IPS-NIHi11 (cell line): ENCODE data around the gene SCRN2.

ENCODE experiments used
- DNase-seq: peaks from one replicate; pipeline ENCODE4 v3.0.0; 2012; ENCODE audit warnings: mixed read lengths, low spot score

Gene SCRN2

DNA sequence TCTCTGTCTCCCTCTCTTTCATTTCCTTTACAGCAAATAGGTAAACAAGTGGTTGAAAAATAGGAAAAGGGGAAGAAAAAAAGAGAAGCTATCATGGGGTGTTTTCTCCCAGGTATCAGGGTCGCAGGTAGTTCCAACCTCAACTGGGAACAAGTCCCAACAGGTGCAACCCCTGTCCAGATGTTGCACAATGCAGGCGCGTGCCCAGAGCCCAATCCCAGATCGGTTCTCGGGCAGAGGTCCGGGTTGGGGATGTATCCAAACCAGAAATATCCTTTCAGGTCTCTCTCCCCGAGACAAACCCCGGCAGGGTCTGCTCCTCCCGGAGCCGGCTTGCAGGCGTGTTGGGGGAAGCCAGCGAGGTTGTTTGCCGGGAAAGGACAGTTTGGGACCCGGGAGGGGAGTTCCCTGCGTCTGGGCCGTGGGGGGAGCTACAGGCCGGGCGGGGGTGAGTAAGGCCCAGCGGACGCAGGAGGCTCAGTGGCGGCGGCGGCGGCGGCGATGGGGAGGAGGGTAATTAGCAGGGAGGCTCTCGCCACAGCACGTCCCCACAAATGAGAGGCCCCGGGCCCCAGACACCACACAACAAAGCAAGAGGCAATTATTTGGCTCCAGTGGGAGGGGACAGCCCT is 31.1 kb upstream of the SCRN2 start:
- peak; percentile 53 for DNase-seq

- DNase-seq: no peak
Measured at GRCh38 chr17:47871048-47871447, 30.0 kb upstream of the SCRN2 start.

DNA sequence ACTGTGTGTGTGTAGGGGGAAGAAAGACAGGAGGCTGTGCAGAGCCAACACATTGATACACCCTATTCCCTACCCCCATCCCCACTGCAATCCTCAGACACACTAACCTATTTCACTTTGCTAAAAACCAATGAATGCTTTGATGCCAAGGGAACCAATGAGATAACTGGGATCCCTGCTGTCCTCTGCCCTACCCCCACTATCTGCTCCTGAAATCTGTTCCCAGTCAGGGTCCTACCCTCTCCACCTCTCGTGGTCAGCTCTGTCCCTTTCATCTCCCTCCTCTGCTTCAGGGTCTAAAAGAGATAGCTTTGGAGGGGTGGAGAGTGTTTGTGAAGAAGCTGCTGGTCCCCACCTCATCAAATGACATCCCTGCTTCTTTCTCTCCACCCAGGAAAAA is 29.0 kb upstream of the SCRN2 start:
- no peak for DNase-seq

DNA sequence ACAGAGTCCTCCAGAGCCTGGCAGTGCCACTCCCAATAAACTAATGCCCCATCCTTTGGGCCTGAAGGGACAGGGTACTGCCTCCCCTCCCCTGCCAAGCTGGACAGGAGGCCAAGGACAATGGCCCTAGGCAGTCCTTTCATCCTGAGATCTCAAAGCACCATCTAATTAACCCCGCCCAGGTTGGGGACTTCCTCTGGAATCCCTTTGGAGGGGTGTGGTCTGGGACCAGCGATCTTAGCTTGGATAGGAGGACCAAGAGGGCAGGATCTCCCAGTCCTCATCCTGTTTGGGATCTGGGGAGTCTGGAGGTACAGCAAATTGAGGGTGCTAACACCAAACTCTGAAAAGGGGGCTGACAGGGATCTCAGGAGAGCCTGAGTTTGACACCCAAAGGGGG is 28.0 kb upstream of the SCRN2 start:
- no peak for DNase-seq

DNA sequence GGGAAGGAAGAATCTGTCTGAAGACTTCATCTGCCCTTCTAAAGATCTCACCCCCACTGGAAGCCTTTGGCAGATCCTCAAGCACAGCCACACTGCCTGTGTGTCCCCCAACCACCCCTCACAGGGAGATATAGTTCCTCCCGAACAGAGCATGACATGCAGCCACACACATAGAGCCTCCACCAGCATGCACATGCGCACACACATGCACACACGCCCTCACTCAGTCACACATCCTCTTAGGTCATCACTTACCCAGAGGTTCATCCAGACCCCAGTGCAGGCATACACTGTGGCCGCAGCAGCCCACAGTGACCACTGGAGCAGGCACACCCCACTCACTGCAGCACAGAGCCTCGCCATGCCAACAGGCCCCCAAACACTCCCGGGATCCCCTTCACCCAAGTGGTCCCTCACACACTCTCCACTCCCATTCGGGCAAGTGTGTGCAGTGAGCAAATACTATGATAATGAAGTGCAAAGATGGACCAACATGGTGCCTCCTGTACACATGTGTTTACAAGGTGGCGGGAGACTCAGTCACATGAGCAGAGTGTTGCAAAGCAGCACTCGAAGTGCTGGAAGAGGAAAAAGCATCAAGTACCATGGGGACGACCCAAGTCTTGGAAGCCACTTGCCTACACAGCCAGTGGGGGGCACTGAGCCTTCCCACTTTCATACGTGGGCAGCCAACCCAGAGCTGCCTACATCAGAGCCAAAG is 26.9 kb upstream of the SCRN2 start:
- DNase-seq: no peak

- DNase-seq: no peak
Measured at GRCh38 chr17:47866941-47867340, 25.9 kb upstream of the SCRN2 start.

DNA sequence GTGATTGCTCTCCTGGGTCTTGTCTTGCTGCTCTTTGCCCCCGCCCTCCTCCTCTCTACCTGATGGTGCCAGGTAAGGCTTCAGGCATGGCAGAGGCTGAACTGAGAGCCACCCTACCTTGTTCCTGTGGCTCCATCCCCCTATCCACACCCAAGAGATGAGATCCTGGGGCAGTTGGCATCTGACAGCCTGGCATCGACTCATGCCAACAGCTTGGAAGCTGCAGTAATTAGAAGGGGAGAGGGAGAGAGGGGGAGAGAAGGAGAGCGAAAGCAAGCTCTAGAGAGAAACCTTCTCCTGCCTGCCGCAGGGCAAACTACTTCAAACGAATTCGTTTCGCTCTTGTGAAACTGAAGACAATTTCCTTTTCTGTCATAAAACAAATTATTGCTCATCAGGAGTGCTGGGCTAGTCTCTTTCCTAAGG is 23.7 kb upstream of the SCRN2 start:
- no peak for DNase-seq

DNA sequence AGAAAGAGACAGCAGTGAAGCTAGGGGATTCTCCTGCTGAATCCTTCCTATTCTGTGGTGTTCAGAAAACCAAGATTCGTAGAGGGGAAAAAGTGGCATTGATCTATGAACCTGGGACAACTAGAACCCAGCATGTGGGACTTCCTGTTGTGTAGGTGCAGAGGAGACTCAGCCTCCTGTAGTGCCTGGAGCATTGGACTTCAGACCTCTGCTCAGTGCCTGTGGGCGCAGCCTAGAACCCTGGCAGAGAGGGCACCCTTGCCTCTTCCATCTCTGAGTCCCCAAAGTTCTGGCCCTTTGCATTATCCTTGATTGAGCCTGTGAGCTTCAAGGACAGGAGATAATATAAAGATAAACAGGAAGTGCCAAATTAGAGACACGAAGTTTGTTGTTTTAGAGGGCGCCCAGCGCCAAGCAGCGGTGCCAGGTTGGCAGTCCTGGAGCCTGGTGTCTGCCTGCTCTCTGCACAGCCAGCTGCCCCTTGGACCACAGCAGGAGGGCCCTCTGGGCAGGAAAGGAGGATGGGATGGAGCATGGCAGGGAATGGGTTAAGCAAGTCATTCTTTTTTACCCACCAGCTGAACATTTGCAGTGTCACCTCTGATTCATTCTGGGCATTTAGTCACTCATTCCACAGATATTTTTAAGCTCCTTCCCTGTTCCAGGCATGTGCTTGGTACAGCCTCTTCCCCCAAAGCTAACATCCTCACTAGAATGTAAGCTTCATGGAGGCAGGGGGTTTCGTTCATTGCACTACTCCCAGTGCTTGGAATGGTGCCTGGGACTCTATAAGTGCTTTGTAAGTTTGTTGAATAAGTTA is 21.8 kb upstream of the SCRN2 start:
- DNase-seq: no peak

DNA sequence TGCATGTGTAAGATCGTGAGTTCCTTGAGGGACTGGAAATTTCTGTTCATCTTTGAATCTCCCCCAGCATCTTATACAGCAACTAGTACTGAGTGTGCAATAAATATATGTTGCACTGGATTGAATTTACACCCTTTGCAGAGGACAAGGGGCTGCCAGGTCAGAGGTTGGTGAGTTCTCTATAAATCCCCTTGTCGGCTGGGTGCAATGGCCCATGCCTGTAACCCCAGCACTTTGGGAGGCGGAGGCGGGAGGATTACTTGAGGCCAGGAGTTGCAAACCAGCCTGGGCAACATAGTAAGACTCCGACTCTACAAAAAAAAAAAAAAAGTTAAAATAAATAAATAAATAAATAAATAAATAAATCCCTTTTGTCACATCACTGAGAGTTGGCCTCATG is 19.3 kb upstream of the SCRN2 start:
- DNase-seq: no peak

DNA sequence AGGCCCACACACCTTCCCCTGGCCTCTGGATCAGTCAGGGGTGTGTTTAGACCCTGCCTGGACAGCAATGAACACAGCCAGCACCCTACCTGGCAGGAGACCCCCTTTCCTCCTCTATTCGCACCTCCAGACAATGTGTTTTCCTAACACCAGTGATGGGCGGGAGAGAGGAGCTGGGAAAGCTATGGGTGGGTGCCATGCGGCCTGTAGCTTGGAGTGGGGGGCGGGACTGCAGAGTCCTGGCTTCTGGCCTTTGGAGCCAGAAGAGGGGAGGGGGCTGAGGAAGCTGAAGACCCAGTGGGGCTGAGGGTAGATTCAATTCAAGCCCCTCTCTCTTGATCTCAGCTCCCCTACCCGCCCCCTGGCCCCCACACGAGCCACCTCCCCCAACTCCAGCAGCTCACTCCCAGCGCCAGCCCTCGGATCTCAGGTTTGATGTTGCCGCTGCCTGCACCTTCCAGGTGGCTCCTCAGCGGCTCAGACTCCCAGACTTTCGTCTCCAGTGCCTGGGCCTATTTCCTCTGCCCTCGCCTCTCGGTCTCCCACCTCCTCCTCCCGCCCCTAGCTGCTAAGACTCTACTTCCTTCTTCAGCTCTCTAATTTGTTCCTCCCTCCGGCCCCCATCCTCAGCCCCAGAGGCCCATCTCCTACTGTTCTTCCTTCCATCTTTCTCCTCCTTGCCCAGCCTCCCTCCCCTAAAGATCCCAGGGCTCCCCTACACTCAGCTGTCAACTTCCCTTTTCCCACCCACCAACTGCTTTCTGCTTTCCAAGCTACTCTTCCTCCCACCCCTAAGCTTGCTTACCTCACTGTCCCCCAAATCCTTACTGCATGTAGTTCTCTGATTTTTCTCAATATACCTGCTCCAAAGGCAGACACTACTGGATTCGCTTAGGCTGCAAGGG is 16.7 kb upstream of the SCRN2 start:
- peak; percentile 35 for DNase-seq

- DNase-seq: no peak
Measured at GRCh38 chr17:47856830-47857229, 15.8 kb upstream of the SCRN2 start.

- no peak for DNase-seq
Measured at GRCh38 chr17:47855737-47856136, 14.7 kb upstream of the SCRN2 start.

GRCh38 chr17:47853616-47854015 is 12.5 kb upstream of the SCRN2 start:
- DNase-seq: no peak

DNA sequence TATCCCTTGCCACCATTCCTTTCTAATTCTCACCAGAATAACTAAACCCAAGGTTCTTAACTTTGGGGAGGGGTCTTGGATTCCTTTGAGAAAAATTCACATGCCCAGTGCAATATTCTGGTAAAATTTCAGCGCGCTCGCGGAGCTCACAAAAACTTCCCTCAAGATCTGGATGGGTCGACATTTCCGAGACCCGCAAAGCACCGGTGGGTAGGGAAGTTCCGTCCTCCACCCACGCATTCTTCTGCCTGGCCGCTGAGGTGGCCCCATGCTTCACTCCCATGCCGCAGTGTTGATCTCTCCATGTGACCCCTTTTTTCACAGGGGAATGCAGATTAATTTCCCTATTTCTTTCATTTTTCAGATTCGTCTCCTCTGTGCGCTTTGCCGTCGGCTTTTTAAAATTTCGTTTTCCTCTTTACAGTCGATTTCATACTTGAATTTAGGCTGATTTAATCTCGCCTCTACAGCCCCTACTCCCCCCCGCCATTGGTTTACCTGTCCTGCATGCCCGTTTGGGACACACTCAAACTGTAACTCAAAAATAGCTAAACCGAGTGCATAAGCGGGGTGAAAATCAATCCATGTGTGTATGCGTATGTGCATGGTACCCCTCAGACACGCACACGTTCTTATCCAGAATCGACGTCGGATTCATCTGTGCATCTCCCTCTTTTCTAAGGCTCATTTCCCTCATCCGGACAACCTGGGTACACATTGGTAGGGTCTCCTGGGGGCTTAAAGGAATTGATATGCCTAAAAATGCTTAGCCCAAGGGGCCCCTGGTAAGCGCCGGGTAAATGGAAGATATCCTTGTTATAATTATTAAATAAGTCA is 11.3 kb upstream of the SCRN2 start:
- peak; percentile 46 for DNase-seq

GRCh38 chr17:47851764-47852112 is 10.7 kb upstream of the SCRN2 start:
- peak; percentile 55 for DNase-seq

DNA sequence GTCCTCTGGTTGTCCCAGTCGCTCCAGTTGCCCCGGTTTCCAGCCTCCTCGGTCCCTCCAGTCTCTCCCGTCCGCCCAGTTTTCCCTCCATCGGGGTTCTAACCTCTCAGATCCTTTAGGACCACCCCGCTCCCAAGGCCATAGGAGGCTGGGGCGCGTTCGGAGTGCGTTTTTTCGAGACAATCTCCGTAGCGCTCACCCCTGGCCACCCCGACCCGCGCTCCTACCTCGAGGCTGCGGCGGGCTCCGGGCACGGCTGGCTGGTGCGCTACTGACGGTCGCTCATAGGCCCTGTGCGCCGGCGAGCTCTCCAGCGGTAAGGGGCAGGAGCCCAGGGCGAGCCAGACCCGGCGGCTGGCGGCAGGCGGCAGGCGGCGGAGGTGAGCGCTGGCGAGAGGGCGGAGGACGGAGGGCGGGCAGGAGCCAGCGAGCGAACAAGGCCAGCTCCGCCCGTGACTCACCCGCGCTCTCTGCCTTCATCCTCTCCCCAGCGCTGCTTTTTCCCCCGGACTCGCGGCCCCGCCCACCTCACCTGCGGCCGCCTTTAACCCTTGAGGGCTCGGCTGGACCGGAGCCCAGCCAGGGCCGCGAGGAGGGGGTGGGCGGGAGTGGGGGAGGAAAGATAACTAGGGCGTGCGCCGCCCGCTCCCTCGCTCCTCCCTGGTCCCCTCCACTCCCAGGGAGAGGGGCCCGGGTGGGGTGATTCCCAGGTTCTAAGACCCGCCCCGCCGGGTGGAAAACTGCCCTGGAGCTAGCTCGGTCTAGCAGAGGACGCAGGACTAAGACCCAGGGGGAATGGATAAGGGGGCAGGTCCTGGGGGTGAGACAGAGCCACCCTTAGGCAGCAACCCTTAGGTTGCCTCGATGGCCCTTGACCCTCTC is 9.9 kb upstream of the SCRN2 start, which contains the start of gene SP6:
SP6 (minus strand) TSS at position 472 of the 882 bp plus-strand sequence. CDS start 2,734 bp downstream, outside the sequence.
- peak; percentile 91 for DNase-seq

DNA sequence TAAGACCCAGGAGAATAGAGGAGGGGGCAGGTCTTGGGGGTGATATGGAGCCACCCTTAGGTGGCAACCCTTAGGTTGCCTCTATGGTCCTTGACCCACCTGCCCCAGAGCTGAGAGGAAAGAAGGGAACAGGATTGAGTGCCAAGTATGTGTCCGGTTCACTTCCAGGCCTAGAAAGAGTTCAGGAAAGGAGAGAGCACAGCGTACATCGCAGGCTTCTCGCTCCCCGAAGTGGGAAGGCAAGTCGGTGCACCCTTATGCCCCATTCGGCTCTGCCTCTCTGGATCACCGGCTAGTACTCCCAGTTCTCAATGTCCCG is 9.3 kb upstream of the SCRN2 start:
- no peak for DNase-seq

- DNase-seq: no peak
Measured at GRCh38 chr17:47848198-47848513, 7.1 kb upstream of the SCRN2 start.

DNA sequence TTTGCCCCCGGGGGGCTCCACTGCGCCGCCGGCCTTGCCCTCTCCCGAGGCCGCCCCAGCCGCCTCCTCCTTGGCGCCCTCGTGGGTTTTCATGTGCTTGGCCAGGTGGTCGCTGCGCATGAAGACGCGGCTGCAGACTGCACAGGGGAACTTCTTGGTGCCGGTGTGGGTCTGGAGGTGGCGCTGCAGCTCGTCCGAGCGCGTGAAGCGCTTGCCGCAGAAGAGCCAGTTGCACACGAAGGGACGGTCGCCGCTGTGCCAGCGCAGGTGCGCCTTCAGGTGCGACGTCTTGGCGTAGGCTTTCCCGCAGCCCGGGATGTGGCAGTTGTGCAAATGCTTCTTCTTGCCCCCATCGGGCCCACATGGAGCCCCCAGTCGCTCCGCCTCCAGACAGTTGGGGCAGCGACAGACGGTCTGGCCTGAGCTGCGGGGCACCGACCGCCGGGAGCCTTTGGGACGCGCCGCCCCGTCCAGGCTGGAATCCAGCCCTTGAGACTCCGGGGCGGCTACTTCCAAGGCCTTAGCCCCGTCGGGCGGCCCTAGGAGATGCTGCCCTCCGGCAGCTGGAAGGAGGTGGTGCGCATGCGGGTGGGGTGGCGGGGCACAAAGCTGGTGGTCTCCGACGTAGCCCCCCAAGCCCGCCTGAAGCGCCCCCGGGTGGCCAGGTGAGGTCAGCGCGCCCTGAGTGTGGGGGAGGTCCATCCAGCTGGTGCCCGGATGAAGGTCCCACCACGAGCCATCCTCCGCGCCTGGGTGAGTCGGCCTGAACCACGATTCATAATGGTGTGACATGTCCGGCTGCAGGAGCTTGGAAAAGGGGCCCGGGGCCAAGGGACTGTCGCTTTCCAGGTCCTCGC is 6.5 kb upstream of the SCRN2 start:
- DNase-seq: peak; percentile 63
